Panc1 (cell line): ENCODE data around the gene NRP2.

ENCODE experiments used
- POLR2AphosphoS5 ChIP-seq: IDR thresholded peaks from 2 replicates; pipeline ENCODE4 v1.6.1; 2012; ENCODE audit warnings: mild to moderate bottlenecking, low read depth, low read length, moderate library complexity
- SIN3A ChIP-seq: IDR thresholded peaks from 2 replicates; pipeline ENCODE4 v1.6.1; 2012; ENCODE audit warnings: low read depth, mild to moderate bottlenecking, low read length, moderate library complexity, borderline replicate concordance; ENCODE audit not compliant: insufficient read depth
- TCF7L2 ChIP-seq: IDR thresholded peaks from 2 replicates; pipeline ENCODE4 v1.6.1; 2011; ENCODE audit warnings: mild to moderate bottlenecking, low read depth, low read length, inconsistent platforms
- TF ChIP-seq, protein P1 (sequence below): fragments of 450-650 bp; IDR thresholded peaks from 2 replicates; pipeline ENCODE4 v1.5.1; 2017; ENCODE audit warnings: mild to moderate bottlenecking
- TF ChIP-seq, protein P2 (sequence below), 2 experiments: IDR thresholded peaks; 2 replicates each; pipeline ENCODE4 v1.6.1; 2011 to 2012; ENCODE audit warnings: low read depth in 2 of 2, control low read depth in 1 of 2, low read length in 1 of 2, mild to moderate bottlenecking in 1 of 2, moderate library complexity in 1 of 2; ENCODE audit not compliant: insufficient read depth in 1 of 2

DNA sequence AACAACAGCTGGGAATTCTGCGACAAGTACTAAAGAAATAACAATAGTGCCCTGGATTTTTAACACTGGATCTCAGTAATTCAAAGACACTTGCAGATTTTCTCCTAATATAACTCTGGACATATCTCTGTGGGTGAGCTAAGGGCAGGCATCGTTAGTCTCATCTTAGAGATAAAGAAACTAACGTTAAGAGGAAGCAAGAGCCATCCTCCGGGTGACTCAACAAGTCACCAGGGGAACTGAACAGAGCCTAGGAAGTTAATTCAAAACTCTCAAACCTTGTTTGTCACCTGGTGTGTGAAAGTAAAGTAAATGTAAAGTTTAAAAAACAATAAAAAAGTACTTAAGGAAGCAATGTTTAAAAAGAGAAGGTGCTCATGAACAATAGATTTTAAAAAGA, 41.6 kb upstream of the NRP2 start:
- TF ChIP-seq, protein P1, sequence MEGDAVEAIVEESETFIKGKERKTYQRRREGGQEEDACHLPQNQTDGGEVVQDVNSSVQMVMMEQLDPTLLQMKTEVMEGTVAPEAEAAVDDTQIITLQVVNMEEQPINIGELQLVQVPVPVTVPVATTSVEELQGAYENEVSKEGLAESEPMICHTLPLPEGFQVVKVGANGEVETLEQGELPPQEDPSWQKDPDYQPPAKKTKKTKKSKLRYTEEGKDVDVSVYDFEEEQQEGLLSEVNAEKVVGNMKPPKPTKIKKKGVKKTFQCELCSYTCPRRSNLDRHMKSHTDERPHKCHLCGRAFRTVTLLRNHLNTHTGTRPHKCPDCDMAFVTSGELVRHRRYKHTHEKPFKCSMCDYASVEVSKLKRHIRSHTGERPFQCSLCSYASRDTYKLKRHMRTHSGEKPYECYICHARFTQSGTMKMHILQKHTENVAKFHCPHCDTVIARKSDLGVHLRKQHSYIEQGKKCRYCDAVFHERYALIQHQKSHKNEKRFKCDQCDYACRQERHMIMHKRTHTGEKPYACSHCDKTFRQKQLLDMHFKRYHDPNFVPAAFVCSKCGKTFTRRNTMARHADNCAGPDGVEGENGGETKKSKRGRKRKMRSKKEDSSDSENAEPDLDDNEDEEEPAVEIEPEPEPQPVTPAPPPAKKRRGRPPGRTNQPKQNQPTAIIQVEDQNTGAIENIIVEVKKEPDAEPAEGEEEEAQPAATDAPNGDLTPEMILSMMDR: no peak
- no peak for TF ChIP-seq POLR2AphosphoS5
- TF ChIP-seq SIN3A: no peak
- TF ChIP-seq, protein P2, sequence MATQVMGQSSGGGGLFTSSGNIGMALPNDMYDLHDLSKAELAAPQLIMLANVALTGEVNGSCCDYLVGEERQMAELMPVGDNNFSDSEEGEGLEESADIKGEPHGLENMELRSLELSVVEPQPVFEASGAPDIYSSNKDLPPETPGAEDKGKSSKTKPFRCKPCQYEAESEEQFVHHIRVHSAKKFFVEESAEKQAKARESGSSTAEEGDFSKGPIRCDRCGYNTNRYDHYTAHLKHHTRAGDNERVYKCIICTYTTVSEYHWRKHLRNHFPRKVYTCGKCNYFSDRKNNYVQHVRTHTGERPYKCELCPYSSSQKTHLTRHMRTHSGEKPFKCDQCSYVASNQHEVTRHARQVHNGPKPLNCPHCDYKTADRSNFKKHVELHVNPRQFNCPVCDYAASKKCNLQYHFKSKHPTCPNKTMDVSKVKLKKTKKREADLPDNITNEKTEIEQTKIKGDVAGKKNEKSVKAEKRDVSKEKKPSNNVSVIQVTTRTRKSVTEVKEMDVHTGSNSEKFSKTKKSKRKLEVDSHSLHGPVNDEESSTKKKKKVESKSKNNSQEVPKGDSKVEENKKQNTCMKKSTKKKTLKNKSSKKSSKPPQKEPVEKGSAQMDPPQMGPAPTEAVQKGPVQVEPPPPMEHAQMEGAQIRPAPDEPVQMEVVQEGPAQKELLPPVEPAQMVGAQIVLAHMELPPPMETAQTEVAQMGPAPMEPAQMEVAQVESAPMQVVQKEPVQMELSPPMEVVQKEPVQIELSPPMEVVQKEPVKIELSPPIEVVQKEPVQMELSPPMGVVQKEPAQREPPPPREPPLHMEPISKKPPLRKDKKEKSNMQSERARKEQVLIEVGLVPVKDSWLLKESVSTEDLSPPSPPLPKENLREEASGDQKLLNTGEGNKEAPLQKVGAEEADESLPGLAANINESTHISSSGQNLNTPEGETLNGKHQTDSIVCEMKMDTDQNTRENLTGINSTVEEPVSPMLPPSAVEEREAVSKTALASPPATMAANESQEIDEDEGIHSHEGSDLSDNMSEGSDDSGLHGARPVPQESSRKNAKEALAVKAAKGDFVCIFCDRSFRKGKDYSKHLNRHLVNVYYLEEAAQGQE (IDR thresholded peaks at IDR 0.05; ENCODE audit: insufficient read depth in 1 of 2, low read depth in 2 of 2, low read length in 1 of 2): no peak
- no peak for TF ChIP-seq TCF7L2
